LNCaP clone FGC (cell line): ENCODE data around the gene NRDE2.

ENCODE experiments used
- DNase-seq: peaks from one replicate; pipeline ENCODE4 v3.0.0-alpha.2; 2011; ENCODE audit warnings: low read depth
- H3K4me3 ChIP-seq: 2 replicates; pipeline ENCODE4 v1.5.1; 2011; ENCODE audit warnings: mild to moderate bottlenecking, low read depth, low read length, control low read depth
- TF ChIP-seq, protein P1 (sequence below): IDR thresholded peaks from 2 replicates; pipeline ENCODE4 v1.5.1; 2012; ENCODE audit warnings: mild to moderate bottlenecking; ENCODE audit not compliant: control insufficient read depth, insufficient read depth; ENCODE audit errors: extremely low read depth

NRDE2 gene

DNA sequence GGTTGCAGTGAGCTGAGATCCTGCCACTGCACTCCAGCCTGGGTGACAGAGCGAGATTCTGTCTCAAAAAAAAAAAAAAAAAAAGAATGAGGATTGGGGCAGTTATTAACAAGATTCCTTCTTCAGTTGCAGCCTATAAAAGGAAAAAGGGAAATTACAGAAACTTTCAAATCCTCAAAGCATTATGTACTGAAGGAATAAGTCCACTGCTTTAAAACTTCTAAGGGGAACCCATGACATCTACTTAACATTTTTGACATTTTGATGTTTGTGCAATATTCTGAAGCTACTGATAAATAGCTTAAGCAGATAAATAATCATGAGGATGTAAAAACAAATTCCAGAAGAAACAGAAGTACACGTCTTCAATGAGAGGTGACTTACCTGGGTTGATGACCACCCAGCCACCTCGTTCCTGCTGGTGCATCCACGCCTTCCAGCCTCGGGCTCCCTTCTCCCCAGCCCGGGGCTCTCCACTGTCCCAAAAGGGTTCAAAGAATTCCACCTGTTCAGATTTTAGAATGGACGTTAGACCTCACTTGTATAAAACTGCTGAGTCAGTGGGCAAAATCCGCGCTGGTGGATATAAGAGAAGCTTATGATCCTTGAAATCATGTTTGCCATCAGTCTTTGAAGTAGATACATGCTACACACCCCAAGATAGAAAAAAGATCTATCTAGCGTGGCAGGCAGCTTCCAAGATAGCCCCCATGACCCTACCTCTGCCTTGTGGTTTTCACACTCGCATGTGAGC is 33.7 kb downstream of the NRDE2 start:
- H3K4me3 ChIP-seq: no peak overlapping the region
- TF ChIP-seq, protein P1, sequence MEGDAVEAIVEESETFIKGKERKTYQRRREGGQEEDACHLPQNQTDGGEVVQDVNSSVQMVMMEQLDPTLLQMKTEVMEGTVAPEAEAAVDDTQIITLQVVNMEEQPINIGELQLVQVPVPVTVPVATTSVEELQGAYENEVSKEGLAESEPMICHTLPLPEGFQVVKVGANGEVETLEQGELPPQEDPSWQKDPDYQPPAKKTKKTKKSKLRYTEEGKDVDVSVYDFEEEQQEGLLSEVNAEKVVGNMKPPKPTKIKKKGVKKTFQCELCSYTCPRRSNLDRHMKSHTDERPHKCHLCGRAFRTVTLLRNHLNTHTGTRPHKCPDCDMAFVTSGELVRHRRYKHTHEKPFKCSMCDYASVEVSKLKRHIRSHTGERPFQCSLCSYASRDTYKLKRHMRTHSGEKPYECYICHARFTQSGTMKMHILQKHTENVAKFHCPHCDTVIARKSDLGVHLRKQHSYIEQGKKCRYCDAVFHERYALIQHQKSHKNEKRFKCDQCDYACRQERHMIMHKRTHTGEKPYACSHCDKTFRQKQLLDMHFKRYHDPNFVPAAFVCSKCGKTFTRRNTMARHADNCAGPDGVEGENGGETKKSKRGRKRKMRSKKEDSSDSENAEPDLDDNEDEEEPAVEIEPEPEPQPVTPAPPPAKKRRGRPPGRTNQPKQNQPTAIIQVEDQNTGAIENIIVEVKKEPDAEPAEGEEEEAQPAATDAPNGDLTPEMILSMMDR: no peak
- no peak for DNase-seq

DNA sequence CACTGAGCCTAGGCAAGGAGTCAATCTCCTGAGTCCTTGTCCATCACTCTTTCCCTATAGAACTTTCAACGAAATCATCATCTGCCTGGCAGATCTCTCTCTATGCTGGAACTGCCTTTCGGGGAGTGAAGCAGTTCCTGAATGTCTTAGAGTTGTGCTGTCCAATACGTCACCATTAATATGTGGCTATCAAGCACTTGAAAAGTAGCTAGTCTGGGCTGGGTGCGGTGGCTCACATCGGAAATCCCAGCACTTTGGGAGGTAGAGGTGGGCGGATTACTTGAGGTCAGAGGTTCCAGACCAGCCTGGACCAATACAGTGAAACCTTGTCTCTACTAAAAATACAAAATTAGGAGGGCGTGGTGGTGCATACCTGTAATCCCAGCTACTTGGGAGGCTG is 35.1 kb downstream of the NRDE2 start:
- no peak for DNase-seq
- no peak overlapping the region for H3K4me3 ChIP-seq
- TF ChIP-seq, protein P1: no peak

DNA sequence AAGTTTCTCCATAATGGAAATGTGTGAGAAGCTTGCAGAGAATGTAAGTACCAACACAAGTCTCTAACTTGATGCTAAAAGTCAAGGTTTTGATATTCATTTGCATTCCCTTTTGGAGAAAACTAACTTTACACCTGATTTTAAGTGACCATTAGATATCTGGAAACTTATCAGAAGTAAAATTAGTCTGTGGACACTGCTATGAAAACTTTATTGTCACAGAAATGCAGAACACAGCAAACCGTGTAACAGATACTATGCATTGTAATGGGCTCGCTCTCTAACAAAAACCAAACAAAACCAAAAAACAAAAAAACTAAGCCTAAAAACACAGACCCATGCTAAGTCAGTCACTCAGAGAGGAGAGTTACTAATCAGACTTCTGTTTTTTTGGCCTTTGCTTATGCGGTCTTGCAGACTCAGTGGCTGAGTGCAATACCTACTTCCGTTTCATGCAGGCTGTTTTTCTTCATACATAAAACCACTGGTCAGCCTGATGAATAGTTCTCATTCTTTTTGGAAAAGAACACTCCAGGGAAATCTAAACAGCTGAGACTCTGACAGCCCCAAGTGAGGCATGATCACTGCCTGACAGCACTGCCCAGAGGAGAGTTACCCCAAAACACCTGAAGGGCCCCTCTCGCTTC is 35.7 kb downstream of the NRDE2 start:
- no peak overlapping the region for H3K4me3 ChIP-seq
- no peak for DNase-seq
- TF ChIP-seq, protein P1: no peak

DNA sequence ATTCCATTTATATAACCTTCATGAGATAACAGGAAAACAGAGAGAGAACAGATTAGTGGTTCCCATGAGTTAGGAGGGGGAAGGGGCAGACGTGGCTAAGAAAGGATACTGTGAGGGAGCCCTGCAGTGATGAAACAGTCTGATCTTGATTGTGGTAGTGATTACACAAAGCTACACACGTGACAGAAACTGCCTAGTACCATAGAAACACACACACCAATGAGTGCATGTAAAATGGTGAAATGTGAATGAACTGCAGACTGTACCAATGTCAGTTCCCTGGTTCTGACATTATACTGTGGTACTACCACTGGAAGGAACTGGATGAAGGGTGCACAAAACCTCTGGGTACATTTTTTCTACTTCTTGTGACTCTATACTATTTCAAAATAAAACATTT is 36.9 kb downstream of the NRDE2 start:
- TF ChIP-seq, protein P1: no peak
- no peak for DNase-seq
- no peak overlapping the region for H3K4me3 ChIP-seq

DNA sequence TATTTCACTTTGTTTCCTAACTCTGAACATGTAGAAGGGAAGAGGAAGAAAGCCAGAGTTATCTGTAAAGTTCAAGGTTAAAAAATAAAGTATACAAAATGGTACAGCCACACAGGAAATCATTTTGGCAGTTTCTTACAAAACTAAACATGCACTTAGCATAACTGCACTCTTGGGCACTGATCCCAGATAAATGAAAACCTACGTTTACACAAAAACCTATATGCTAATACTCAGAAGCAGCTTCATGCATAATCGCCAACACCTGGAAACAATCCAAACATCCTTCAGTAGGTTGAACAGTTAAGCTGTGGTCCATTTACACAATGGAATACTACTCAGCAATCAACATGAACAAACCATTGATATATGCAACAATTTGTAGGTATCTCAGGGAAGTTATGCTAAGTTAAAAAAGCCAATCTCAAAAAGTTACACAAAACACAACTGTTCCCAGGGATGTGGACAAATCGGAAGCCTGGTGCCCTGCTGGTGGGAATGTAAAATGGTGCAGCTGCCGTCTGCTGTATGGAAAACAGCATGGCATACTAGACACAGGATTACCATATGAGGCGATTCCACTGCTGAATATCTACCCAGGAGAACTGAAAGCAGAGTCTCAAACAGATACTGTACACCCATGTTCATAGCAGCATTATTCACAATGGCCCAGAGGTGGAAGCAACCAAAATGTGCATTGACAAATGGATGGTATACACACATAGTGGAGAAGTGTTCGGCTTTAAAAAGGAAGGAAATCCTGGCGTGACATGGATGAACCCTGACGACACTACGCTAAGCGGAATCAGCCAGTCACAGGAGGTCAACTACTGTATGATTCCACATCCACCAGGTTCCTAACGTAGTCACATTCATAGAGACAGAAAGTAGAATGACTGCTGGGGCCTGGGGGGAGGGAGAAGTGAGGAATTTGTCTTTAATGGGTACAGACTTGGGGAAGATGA is 37.7 kb downstream of the NRDE2 start:
- no peak overlapping the region for H3K4me3 ChIP-seq
- TF ChIP-seq, protein P1: no peak
- peak; percentile 92 for DNase-seq

DNA sequence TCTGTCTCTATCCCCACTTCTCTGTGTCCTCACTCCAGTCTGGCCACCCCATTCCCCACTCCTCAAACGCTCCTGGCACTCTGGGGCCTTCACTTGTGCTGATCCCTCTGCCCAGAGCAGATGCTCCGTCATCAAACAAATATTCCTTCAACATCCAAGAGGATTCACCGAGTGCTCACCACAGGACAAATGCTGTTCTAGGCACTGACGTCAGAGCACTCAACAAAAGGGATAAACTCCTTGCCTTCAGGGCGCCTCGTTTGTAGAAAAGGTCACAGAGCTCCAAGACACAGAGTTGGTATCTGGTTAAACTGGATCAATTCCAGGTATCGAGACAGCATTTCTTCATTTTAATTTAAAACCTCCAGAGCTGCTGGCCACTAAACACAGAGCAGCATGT is 40.0 kb downstream of the NRDE2 start:
- no peak overlapping the region for H3K4me3 ChIP-seq
- DNase-seq: no peak
- TF ChIP-seq, protein P1: no peak
